GM12801 (cell line): ENCODE measurements around the gene PNMT.

Experiments used
- TF ChIP-seq, protein P1 (sequence below): IDR thresholded peaks from one replicate; pipeline ENCODE4 v1.5.1; 2011; ENCODE audit warnings: control low read depth; ENCODE audit not compliant: insufficient read length; ENCODE audit errors: extremely low read depth

The PNMT gene

DNA sequence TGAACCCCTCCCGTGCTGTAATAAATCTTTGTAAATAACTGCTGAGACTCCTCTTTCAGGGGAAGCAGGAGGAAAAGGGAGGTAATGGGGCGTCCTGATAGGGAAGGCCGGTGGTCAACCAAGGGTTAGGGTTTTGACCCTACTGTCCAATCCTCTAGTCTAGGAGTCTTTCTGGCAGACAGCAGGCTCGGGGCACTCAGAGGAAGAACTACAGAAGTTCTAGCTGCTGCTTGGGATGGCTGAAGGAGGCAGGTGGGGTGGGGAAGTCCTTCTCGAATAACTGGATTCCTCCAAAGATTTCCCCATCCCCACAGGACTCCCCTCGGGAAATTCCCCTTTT, 31.7 kb upstream of the PNMT start:
- TF ChIP-seq, protein P1, sequence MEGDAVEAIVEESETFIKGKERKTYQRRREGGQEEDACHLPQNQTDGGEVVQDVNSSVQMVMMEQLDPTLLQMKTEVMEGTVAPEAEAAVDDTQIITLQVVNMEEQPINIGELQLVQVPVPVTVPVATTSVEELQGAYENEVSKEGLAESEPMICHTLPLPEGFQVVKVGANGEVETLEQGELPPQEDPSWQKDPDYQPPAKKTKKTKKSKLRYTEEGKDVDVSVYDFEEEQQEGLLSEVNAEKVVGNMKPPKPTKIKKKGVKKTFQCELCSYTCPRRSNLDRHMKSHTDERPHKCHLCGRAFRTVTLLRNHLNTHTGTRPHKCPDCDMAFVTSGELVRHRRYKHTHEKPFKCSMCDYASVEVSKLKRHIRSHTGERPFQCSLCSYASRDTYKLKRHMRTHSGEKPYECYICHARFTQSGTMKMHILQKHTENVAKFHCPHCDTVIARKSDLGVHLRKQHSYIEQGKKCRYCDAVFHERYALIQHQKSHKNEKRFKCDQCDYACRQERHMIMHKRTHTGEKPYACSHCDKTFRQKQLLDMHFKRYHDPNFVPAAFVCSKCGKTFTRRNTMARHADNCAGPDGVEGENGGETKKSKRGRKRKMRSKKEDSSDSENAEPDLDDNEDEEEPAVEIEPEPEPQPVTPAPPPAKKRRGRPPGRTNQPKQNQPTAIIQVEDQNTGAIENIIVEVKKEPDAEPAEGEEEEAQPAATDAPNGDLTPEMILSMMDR = no peak

DNA sequence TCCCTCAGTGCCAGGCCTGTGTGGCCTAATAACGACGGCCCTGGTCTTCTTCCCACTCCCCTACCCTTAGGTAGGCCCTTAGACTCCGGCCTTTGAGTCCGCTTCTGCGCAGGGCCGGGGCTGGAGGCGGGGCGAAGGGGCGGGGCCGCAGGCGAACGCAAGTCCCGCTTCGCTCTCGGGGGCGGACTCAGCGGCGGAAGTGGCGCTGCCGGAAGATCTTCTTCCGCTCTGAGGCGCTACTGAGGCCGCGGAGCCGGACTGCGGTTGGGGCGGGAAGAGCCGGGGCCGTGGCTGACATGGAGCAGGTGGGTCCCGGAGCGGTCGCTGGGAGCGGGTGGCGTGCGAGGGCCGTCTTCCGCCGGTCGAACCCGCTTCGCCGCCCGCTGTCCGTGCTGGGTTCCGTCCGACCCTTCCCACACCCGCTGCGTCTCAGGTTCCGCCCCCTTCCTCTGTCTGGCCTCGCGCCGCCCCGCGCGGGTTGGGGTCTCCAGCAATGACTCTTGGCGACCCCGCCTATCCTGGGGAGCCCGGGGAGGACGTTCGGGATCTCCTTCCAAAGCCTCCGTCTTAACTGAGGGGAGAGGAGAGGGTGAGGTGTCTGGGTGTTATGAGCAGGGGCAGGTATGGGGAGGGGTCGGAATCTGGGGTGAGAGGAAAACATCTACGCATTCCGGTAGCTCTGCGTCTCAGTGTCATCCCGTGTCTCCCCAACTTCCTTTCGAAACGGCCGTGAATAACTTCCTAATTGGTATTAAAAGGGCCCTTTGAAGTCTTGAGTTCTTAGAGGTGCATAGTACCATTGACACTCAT, 31.1 kb upstream of the PNMT start, which contains the start of gene STARD3:
STARD3 (plus strand) TSS at position 218 of the 810 bp plus-strand sequence. CDS start 16,388 bp downstream, outside the sequence.
- TF ChIP-seq, protein P1 = no peak

DNA sequence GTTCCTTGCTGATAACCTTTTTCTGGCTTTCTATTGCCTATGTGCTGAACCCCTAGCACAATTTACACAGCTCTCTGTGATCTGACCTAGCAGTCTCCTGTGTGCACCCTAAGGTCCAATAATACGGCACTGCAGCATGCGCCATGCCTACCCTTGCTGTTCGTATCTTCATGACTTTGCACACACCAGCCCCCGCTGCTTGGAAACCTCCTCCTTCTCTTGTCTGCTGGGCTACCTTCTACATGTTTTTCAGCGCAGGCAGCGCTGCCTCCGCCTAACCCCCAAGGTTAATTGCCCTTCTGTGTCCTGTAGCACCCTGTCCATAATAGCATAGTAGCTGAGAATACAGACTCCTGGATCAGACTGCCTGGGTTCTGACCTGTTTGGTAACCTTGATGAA, 29.9 kb upstream of the PNMT start:
- TF ChIP-seq, protein P1 = no peak

DNA sequence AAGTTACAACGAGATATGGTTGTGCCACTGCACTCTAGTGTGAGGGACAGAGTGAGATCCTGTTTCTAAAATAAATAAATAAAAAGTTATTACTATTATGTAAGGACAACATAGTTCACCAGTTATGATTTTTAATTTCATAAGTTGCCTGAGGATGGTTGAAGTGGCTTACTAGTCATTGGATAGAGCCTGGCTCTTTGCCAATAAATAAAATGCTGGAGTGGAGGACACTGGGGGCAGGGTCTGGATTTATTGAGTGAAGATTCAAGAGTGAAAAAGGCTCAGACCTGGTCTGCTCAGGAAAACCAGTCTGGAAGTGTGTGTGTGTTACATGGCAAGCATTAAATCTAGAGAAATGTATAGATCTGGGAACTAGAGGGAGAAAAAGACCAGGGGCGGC, 29.2 kb upstream of the PNMT start:
- TF ChIP-seq, protein P1 = no peak

DNA sequence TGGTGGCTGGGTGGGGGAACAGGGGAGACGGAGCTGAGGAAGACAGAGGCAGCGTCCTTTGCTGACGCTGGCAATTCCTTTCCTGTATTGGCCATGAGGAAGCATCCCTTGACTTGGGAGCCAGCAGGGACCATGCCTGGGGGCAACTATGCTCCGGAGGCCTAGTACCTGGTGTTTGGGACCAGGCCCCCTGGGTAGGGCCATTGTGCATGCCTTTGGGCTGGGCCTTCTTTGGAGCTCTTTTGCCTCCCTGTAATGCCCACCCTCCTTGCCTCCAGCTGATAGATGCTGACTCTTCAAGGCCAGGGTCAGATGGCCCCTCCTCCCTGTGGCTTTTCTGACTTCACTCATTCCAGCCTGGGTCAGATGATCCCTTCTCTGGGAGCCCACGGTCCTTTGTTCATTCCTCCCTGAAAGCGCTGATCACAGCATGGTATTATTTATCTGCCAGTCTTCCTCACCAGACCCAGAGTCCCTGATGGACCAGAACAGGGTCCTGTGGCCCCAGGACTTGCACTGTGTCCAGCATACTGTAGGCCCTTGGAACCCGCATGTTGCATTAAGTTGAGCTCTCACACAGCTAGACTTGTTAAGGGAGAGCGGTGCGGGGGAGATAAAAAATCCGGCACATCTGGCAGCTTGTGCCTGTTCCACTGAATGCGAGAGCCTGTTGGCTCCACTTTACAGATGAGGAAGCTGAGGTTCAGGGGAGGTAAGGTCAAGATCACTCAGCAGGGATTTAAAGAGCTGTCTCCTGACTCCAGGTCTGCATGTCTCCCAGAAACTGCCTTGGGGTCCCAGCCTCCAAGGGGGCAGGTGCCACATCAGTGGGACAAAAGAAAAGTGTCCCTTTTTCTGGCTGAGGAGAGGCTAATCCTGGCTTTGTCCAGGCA, 28.4 kb upstream of the PNMT start:
- TF ChIP-seq, protein P1 = no peak

DNA sequence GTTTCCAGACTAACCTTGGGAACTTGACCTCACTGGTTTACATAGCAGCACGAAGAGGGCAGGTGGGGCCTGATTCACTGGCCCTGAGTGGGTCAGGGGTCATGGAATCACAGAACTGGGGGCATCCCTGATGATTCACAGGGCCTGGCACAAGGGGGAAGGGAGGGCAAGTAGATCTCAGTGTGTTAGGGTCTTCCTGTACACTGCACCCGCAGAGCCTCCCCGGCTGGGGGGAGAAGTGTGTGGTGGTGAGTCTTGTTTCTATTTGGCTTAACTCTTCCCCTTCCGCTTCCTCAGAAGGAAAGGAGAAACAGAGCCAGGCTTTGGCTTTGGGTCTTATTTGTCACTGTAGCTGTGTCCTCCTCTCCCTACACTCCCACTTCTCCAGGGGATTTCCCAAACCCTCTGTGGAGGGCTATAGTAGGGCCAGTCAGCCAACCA, 27.6 kb upstream of the PNMT start:
- TF ChIP-seq, protein P1 = no peak

DNA sequence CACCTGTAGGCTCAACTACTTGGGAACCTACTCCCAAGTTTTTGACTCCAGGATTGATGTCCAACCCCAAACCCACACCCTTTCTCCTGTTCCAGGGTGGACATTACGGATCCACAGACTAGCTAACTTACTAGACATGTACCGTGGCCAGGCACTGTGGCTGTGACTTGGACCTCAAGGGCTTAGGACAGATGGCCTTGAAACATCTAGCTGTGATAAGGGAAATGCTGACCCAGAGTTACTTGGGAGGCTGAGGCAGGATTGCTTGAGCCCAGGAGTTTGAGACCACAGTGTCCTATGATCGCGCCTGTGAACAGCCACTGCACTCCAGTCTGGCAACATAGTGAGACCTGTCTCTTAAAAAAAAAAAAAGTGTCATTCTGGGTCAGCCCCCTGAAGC, 27.2 kb upstream of the PNMT start:
- TF ChIP-seq, protein P1 = no peak
